ENCODE data around the gene PLA2G4E. TPM values are rescaled to one million over a fixed set of nuclear protein-coding genes. Genes with fewer than 3 reads are reported as not detected.

PLA2G4E gene
- polyA plus RNA-seq, 3 donors: not detected

DNA sequence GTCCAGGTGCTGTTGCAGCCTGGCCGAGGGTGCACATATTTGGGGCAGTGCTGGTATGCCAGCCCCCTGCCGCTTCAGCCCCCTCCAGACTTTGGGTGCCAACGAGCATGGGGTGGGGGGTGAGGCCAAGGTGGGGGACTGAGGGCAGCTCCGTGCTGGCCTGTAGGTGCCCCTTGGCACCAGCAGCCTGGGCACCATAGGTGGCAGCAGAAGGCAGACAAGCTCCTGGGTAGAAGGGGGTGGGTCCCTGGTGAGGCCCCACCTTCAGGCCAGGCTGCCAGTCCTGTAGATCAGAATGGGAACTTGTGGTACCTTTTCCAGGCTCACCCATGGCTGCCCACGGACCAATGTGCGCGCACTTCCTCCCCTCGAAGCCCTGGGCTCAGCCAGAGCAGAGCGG lies 16.1 kb upstream of the PLA2G4E start:
- peaks cover 0 to 11% (median under 1%) of the 10 kb centered on the region in 7 donors for H3K9me3 Mint-ChIP-seq
- no peak for TF ChIP-seq CTCF (IDR thresholded peaks at IDR 0.05)
- H3K27me3 Mint-ChIP-seq (ENCODE audit: low read depth in 3 of 3): peaks cover 1 to 4% (median 3%) of the 10 kb centered on the region in 3 donors
- H3K4me2 ChIP-seq (replicated peaks; ENCODE audit: extremely low read depth, low read length, poor library complexity, severe bottlenecking): no peak overlapping the region
- H3K4me3 ChIP-seq (replicated peaks in 1 of 3; ENCODE audit: low read depth in 2 of 3, low read length in 3 of 3): no peak overlapping the region
- no peaks in the 10 kb centered on the region for H3K27me3 ChIP-seq (ENCODE audit: control insufficient read depth in 2 of 2, insufficient read depth in 2 of 2, low read length in 2 of 2)
- H3K4me1 ChIP-seq (ENCODE audit: control insufficient read depth in 1 of 2, insufficient read depth in 2 of 2, low read length in 2 of 2): peaks cover 14 to 21% of the 10 kb centered on the region in 2 donors
- H3K4me1 Mint-ChIP-seq: peaks cover 17% of the 10 kb centered on the region
- H3K27ac ChIP-seq (ENCODE audit: low read depth in 1 of 2, low read length in 2 of 2): no peak overlapping the region
- H3K9ac ChIP-seq (ENCODE audit: insufficient read depth, low read length, poor library complexity, severe bottlenecking): no peak overlapping the region
- H4K20me1 ChIP-seq (ENCODE audit: insufficient read depth, low read length): no peaks in the 10 kb centered on the region
- H3K36me3 ChIP-seq (replicated peaks in 1 of 2; ENCODE audit: control insufficient read depth in 1 of 2, insufficient read depth in 2 of 2, low read length in 2 of 2): no peaks in the 10 kb centered on the region
- no peak for DNase-seq
- H3K9me3 ChIP-seq (replicated peaks in 1 of 2; ENCODE audit: control insufficient read depth in 1 of 2, insufficient read depth in 1 of 2, low read length in 2 of 2): peaks cover 0 to 4% of the 10 kb centered on the region in 2 donors
- 83% methylated on average over 9 of the region's 9 CpGs for WGBS (ENCODE audit: insufficient coverage)
- no peak overlapping the region for H2AFZ ChIP-seq (ENCODE audit: insufficient read depth, low read depth, low read length, poor library complexity, severe bottlenecking)
- H3K27ac Mint-ChIP-seq: no peak overlapping the region
- no peaks in the 10 kb centered on the region for H3K79me2 ChIP-seq (ENCODE audit: insufficient read depth, low read length)
- intact Hi-C loops (cut with micrococcal nuclease): no loop called here
- no peak overlapping the region for H3K4me3 Mint-ChIP-seq
- H3K36me3 Mint-ChIP-seq: no peaks in the 10 kb centered on the region

- no peak overlapping the region for H3K4me2 ChIP-seq (replicated peaks; ENCODE audit: extremely low read depth, low read length, poor library complexity, severe bottlenecking)
- H3K27ac Mint-ChIP-seq: peak overlapping the region in 1 of 7 donors; percentile 50
Measured at GRCh38 chr15:42036112-42036905, 15.5 kb upstream of the PLA2G4E start.

More at GRCh38 chr15:42036112-42036905, 15.5 kb upstream of the PLA2G4E start:
- H3K9ac ChIP-seq (ENCODE audit: insufficient read depth, low read length, poor library complexity, severe bottlenecking): no peak overlapping the region
- no peaks in the 10 kb centered on the region for H3K36me3 Mint-ChIP-seq
- H2AFZ ChIP-seq (ENCODE audit: insufficient read depth, low read depth, low read length, poor library complexity, severe bottlenecking): peak overlapping the region; percentile 62
- no peak overlapping the region for H3K27ac ChIP-seq (ENCODE audit: low read depth in 1 of 2, low read length in 2 of 2)
- H3K27me3 ChIP-seq (ENCODE audit: control insufficient read depth in 2 of 2, insufficient read depth in 2 of 2, low read length in 2 of 2): no peaks in the 10 kb centered on the region
- H3K79me2 ChIP-seq (ENCODE audit: insufficient read depth, low read length): no peaks in the 10 kb centered on the region
- 95% methylated on average over 37 of the region's 45 CpGs for WGBS (ENCODE audit: insufficient coverage)
- H3K4me1 Mint-ChIP-seq: peaks cover 15% of the 10 kb centered on the region
- H3K4me3 ChIP-seq (replicated peaks in 1 of 3; ENCODE audit: low read depth in 2 of 3, low read length in 3 of 3): no peak overlapping the region
- peaks cover 2 to 9% (median 3%) of the 10 kb centered on the region in 3 donors for H3K27me3 Mint-ChIP-seq (ENCODE audit: low read depth in 3 of 3)
- intact Hi-C loops (cut with micrococcal nuclease): no loop called here
- H3K9me3 Mint-ChIP-seq: peaks cover 0 to 18% (median 3%) of the 10 kb centered on the region in 7 donors
- H3K4me1 ChIP-seq (ENCODE audit: control insufficient read depth in 1 of 2, insufficient read depth in 2 of 2, low read length in 2 of 2): peaks cover 14 to 21% of the 10 kb centered on the region in 2 donors
- H4K20me1 ChIP-seq (ENCODE audit: insufficient read depth, low read length): no peaks in the 10 kb centered on the region
- H3K9me3 ChIP-seq (replicated peaks in 1 of 2; ENCODE audit: control insufficient read depth in 1 of 2, insufficient read depth in 1 of 2, low read length in 2 of 2): peaks cover 0 to 4% of the 10 kb centered on the region in 2 donors
- no peak for TF ChIP-seq CTCF (IDR thresholded peaks at IDR 0.05)
- H3K36me3 ChIP-seq (replicated peaks in 1 of 2; ENCODE audit: control insufficient read depth in 1 of 2, insufficient read depth in 2 of 2, low read length in 2 of 2): no peaks in the 10 kb centered on the region
- H3K4me3 Mint-ChIP-seq: peak overlapping the region in 1 of 2 donors; percentile 37
- no peak for DNase-seq

Data from CD14-positive monocyte (primary cell).